NCI-H345 treated with DMSO at 0.1 percent for 48 hours (cell line): ENCODE data around the gene ZFP36.
A peak's percentile ranks its signal among the peaks of the same experiment; 100 is the strongest.
"Not testable (repeated sequence)": the region's sequence is repeated elsewhere in the genome, so short reads cannot be mapped to it uniquely, and the experiment has no call there.

ENCODE experiments used
- DNase-seq: peaks from one replicate; lab custom pipeline; 2025; ENCODE audit not compliant: unreplicated experiment; lab: John Stamatoyannopoulos, UW

ZFP36 gene, protein sequence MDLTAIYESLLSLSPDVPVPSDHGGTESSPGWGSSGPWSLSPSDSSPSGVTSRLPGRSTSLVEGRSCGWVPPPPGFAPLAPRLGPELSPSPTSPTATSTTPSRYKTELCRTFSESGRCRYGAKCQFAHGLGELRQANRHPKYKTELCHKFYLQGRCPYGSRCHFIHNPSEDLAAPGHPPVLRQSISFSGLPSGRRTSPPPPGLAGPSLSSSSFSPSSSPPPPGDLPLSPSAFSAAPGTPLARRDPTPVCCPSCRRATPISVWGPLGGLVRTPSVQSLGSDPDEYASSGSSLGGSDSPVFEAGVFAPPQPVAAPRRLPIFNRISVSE

DNA sequence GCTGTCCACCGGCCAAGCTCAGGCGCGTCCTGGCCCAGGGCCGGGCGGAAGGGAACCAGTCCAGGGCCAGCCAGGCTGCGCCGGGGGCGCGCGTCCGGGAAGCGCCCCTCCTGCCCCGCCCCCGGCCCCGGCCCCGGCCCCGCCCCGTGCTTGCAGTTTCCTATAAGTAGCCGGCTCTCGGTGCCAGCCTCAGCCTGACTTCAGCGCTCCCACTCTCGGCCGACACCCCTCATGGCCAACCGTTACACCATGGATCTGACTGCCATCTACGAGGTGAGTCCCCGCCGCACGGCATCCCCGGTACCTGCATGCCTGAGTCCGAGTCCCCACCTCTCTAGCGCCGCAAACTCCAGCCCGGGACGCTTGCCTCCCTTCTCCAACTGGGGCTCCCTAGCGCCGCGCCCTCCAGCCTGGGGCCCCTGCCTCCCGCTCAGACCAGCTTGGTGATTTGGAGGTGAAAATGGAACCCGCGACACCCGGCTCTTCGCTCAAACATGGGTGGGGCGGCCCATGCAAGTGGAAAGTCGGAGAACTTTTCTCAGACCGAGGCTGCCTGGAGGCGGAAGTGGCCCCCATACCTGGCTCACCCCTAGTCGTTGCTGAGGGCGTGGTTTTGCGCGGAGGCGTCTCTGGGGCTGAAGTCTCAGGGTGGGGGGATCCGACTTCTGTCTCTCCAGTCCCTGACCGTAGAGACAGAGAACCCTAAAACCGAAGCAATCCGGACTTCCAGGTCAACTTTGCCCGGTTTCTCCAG is at the start of gene ZFP36:
TSS of gene ZFP36 (plus strand) at position 192 of the 754 bp plus-strand sequence. CDS start at position 250, 58 bp downstream.
- peak; percentile 90 for DNase-seq

DNA sequence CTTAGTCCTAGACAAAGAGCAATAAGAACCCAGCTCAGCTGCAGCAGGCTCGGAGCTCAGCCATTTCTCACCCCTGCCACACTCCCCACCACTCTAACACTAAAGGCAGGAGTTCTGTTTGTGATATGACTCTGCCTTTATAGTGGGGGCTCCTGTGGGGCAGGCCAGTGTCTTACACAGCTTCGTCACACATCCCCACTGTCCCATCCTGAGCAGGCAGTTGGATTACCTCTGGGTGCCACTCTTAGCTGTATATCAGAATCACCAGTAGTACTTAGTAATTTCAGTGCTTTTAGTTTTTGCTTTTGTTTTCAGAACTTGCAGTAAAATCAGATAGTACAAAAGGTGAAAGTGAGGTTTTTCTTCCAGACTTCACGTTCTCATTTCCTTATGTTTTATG is 47.6 kb upstream of the ZFP36 start:
- no peak for DNase-seq

DNA sequence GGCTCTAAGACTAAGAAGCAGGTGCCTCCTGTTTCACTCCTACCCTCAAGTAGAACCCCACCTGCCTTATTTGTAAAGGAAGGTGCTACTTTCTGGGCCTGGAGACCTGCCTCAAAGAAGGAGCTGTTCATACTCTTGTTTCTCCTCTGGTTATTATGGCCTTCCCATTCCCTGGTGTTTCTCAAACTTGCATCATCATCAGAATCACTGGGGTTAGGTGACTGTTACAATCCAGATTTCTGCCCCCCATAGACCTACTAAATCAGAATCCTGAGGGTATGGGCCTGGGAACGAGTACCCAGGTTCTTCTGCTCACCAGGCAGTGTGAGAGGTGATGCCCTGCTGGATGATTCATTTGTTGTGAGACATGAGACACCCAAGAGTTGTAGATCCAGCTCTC is 46.0 kb upstream of the ZFP36 start:
- DNase-seq: no peak

DNA sequence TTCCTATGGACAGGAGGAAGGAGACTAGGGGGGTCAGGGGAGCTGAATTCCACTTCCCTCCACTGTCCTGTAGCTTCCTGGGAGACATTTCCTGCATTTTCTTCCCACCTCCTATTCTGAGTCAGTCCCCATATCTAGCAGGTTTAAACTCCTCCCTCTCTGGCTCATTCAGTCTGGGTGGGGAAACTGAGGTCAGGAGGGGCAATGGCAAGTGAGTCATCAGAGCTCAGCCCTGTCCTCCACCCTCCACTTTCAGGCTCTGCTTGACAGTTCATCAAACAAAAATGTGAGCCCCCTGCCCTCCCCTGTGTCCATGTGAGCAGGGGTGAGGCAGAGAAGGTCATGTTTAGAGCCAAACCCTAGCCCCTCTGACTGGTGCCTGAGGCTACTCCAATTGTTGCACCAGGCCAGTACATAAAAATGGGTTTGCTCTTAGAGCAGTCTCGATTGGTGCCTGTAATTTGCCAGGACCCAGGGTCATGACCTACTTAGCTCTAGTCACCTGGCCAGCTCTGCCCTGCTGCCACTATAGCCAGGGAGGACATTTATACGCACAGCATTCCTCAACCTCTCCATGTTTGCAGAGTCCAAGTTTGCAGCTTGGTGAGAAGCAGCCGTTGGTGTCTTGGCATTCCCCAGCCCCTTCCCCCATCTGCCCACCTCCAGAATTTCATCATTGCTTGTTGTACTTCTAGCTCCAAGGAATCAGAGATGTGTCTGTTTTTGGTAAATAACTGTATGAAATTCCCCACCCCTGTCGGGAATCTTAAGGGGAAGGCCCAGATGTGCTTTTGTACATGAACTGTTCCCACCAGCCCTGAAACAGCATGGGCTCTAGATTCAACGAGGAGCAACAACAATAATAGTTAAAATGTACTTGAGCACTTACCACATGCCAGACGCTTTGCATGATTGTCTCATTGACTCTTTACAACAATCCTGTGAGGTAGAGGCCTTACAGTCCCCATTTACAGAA is 43.7 kb upstream of the ZFP36 start:
- no peak for DNase-seq

DNA sequence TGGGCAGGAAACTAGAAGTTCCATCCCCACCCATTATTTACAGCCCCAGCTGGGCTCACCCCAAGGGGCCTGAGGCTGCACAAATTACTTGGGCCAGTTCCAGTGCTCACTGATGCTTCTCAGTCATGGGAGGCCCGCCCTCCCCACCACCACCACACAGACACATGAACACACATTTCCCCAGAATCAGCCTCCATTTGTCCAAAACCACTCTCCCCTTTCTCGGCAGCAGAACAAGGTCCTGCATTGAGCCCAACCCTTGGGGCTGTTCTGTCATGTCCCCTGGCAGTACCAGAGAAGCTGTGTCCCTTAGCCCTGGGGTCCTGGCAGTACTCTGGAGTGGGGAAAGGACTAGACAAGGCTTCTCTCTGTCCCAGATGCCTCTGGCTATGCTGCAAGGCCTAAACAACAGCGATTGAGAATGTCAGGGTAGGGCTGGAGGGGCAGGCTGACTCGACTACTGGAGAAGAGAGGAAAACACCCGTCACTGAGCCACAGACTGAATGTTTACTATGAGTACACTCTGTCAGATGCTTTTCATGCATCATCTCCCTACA is 42.7 kb upstream of the ZFP36 start:
- no peak for DNase-seq

DNA sequence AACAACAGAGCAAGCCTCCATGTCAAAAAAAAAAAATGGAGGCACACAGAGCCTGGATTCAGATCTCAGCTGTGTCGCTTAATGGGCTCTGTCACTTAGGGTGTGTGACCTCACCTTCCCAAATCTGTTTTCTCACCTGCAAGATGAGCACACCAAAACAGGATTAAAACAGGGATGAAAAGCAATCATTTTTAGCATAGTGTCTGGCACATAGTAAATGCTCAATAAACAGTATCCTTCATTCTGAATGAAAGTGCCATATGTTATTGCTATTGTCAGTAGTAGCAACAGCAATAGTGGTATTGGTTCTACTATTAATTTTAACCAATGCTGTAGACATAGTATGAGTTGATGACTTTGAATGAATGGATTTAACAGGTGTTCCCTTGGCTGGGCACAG is 41.1 kb upstream of the ZFP36 start:
- no peak for DNase-seq

DNA sequence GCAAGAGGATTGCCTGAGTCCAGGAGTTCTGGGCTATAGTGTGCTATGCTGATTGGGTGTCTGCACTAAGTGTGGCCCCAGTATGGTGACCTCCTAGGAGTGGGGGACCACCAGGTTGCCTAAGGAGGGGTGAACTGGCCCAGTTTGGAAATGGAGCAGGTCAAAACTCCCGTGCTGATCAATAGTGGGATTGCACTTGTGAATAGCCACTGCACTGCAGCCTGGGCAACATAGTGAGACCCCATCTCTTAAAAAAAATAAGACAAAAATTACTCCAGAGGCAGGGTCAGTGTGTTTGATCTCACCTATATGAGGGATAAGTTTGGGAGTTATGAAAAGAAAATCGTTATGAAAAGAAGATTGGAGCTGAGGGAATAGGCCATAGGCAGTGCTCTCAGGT is 37.4 kb upstream of the ZFP36 start:
- no peak for DNase-seq

DNA sequence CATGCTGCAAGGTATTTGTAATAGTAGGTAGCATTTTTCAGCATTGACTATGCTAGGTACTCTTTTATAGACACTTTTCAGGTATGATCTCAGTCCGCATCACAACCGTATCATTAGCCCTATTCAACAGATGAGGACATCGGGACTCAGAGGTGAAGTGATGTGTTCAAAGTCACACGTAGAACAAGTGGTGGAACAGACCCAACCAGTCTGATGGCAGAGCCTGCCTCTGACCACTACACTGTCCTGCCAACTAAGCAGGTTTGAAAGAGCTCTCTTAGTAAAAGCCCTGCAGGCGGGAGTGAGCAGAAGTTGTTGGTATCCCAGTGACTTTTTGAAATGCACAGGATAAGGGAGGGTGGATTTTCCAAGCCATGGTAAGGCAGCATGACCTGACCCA is 35.9 kb upstream of the ZFP36 start:
- no peak for DNase-seq

DNA sequence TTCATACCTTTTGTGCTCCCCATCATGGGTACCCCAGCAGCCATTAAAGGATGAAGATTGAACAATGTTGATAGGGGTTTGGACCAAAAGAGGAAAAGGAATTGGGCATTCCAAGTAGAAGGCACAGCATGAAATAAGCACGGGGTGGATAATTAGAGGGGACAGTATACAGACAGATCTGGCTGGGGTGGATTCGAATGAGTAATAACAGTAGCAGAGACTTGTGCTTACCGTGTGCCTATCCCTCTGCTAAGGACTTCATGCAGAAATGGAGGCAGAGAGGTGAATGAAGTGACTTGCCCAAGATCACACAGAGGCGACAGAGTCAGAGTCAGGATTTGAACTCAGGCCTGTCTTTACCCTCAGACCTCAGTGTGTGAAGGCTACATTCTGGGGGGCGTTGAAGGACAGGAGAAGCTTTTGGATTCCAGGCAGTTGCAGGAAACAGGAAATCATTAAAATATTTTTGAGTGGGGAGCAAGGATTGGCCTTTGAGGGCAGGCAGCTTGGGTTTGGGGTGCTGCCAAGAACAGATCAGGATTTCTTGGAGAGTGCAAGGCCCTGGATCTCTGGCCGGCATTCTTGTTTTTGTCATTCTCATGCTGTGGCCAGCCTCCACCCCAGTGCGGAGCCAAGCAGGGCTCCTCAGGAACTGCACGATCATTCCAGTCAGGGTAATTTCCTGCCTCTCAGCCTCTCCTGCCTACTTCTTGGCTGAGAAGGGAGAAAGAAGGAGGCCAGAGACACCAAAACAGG is 34.4 kb upstream of the ZFP36 start:
- no peak for DNase-seq

DNA sequence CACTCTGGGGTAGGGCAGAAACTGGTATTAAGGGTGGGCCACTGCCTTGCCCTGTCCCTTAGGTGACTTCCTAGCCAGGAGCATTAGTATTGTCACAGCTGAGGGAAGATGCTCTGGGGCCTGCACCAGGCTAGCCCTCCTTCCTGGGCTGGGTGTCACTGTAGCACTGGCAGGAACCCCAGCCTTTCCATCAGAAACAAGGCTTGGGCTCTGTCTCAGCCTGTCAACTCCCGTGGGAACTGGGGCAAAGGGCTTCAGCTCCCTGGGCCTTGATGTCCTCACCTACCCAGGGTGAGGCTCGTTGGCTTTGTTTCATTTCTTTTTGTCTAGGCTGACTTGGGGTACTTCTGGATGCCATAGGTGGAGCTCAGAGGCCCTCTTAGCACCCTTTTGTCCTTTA is 33.7 kb upstream of the ZFP36 start:
- DNase-seq: no peak

DNA sequence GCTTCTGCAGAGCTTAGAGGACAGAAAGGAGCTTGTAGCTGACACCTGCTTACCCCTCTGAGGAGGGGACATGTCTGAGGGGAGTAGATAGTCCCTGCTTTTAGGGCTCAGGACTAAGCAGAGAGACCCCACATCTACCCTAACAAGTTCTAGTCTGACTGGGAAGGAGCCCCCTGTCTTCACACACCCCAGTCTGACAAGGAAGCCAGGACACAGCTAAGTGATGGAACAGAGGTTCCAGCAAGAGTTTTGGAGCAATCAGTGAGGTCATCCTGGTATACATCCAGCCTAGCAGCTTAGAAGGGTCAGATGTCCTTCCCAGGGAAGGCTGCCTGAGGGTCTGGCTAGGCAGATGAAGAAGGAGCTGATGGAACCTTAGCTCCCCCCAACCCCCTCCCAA is 30.7 kb upstream of the ZFP36 start:
- DNase-seq: no peak

DNA sequence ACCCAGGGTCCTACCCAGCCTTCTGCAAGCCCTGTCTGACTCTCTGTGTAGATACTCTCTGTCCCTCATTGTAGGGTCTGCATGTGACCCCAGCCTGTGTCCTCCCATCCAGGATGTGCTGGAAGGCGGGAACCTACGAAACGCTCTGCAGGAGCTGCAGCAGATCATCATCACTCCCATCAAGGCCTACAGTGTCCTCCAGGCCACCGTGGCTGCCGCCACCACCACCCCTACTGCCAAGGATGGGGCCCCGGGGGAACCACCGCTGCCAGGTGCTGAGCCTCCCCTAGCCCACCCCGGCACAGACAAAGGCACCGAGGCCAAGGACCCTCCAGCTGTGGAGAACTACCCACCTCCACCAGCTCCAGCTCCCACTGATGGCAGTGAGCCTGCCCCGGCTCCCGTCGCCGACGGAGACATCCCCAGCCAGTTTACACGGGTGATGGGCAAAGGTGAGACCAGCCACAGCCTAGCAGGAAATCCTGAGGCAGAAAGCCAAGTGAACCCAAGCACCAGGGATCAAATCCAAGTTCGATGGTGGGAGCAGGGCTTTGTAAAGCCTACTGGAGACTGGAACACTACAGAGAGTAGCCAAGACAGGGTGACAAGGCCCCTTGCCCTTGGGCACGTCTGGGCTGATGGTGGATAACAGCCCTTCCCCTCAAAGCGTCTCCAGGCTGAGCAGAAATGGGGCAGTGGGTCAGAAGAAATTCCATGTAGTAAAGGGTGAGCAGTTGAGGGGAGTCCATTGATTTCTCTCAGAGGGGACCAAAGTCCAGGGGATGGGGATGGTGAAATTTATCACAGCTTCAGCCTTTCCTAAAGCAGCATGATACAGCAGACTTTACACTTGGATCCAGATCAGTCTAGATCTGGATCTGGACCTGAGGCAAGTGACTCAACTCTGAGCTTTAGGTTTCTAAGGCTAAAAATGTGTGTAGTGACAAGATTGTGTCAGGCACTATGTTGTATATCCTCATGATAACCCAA is 29.0 kb upstream of the ZFP36 start:
- DNase-seq: no peak

DNA sequence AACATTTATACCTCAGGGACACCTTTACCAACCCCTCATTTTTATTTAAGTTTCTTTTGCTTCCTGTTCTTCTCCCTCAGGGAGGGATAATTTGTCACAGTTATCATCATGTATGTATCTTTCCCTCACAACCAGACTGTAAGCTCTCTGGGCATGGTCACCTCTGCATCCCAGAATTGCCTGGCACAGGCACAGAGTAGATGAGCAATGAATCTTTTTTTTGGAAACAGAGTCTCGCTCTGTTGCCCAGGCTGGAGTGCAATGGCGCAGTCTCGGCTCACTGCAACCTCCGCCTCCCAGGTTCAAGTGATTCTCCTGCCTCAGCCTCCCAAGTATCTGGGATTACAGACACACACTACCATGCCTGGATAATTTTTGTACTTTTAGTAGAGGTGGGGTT is 27.3 kb upstream of the ZFP36 start:
- DNase-seq: not testable (repeated sequence)

DNA sequence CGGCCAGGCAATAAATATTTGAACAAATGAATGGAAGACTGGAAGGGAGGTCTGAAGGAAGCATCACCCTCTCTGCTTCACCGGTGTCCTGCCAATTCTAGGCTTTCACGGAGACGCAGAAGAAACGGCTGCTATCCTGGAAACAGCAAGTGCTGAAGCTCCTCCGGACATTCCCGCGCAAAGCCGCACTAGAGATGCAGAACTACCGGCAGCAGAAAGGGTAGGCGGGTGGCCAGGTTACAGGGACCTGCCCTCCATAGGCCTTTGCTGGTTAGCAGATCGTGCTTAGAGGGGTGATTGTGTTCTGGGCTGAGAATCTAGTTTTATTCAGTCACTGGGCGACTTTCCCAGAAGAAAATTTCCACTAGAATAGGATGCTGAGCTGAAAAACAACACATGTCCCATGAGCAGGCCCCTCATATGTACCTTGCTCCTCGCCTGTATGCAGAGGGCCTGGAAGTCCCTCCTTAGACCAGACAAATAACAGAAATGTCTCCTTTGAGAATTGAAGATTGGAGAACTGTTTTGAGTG is 26.7 kb upstream of the ZFP36 start:
- no peak for DNase-seq

DNA sequence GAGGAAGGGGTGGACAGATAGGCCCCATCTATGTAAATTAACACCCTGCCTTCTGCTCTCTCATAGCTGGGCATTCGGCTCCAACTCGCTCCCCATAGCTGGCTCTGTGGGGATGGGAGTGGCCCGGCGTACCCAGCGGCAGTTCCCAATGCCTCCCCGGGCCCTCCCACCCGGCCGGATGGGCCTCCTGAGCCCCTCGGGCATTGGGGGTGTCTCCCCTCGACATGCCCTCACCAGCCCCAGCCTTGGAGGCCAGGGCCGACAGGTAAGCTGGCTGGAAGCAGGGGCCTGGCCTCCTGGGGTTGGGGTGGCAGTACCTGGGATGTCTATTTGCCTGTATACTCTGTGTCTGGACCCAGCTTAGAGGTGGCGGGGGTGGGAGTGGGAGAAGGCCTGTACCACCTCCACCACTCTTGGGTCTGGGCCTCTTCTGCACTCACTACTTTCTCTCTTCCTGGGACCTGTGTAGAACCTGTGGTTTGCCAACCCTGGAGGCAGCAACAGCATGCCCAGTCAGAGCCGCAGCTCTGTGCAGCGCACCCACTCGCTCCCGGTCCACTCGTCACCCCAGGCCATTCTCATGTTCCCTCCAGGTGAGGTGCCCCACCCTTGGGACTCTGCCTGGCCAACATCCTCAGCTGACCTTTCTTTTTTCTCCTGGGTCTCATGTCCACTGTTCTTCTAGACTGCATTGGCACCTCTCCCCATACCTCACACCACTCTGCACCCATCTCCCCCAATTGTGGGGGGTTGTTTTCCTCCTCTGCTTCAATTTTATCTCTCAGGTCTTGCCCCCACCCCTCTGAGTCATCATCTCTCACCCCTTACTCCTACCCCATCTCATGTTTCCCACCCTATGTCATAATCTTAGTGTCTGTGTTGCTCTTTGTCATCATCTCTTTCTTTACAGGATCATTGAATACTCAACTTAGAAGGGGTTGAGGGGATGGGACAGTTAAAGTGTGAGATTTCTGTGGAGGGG is 25.8 kb upstream of the ZFP36 start:
- no peak for DNase-seq

DNA sequence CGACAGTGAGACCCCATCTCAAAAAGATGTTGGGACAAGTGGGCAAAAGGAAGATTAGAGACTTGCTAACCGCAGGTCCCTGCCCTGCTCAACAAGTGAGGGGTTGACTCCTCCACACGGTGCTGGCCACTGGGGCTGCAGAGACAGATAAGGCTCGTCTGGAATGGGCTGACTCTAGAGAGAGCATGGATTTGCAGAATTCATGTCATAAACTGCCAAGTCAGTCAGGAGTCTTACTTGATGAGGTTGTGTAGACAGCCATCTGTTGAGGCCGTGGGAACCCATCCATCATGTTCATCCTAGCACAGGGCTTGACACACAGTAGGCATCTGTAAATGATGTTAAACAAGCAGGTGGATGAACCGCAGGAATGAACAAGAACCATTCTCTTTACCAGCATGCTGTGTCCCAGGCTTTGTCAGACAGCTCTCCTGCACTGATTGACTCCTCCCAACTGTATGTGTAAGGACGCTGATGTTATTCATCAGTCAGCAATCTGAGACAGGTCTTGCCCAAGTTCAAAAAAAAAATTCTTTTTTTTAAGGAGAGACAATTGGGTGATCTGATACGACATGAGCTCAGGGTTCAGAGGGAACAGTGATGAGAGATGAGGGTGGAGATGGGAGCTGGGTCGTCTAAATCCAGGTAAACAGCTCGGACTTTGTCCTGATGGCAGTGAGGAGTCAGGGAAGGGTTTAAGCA is 24.6 kb upstream of the ZFP36 start:
- no peak for DNase-seq
